Adipose tissue (tissue), 3 donors: ENCODE results near the gene MIOS. TPM values are rescaled to one million over a fixed set of nuclear protein-coding genes. Genes with fewer than 3 reads are reported as not detected.

ENCODE experiments used
- H3K27ac ChIP-seq: one replicate; pipeline ENCODE4 v1.5.1; 2013; ENCODE audit warnings: low read depth, low read length
- WGBS, 3 donors: extraction: QIAGEN DNeasy Blood & Tissue Kit; methylation state at CpG; one replicate each; pipeline ENCODE4 v1.1.7; 2013; 5-methylcytosine and 5-hydroxymethylcytosine counted together
- polyA plus RNA-seq, 3 donors: library from polyadenylated mRNA; stranded (reverse); fragments of 200-250 nt; gene quantifications; one replicate each; pipeline ENCODE4 v1.2.3, GENCODE V29; 2013
- donor health status: healthy with polysubstance abuse.
- donor health status: Bipolar disorder and iron deficiency.
- donor health status: healthy.

MIOS gene
- polyA plus RNA-seq, 3 donors, result 12.6 to 15.1 (median 13.5) TPM

GRCh38 chr7:7573701-7574100 lies 7.0 kb downstream of the MIOS start:
- 53 to 98% (median 88%) methylated on average over 2 of the region's 2 CpGs for WGBS, 3 donors
- no peak overlapping the region for H3K27ac ChIP-seq

- 97% methylated on average over 1 of the region's 1 CpG for WGBS, 3 donors
- H3K27ac ChIP-seq, result no peak overlapping the region
Observed at GRCh38 chr7:7576344-7576743, 9.7 kb downstream of the MIOS start.

DNA sequence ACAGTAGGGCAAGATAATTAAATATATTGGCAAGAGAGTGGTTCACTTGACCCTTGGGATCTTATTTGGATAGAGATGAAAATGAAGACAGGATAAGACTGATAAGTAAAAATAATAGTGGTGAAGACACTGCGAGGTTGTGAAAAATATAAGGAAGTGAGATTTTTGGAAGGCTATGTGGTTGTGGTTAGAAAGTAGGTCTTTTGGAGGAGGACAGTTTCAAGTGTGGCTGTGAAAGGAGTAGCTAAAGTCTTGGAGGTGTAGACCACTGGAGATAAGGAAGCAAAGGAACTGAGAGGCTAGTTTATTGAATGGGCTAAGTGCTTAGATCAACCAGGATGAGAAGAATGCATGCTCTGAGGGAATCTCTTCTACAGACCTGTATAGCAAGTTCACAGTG lies 11.2 kb downstream of the MIOS start:
- H3K27ac ChIP-seq, result no peak overlapping the region
- WGBS, 3 donors, result 35 to 95% (median 42%) methylated on average over 1 of the region's 1 CpG

GRCh38 chr7:7579638-7580037 lies 13.0 kb downstream of the MIOS start:
- WGBS, 3 donors, result 95 to 98% (median 98%) methylated on average over 3 of the region's 3 CpGs
- no peak overlapping the region for H3K27ac ChIP-seq

DNA sequence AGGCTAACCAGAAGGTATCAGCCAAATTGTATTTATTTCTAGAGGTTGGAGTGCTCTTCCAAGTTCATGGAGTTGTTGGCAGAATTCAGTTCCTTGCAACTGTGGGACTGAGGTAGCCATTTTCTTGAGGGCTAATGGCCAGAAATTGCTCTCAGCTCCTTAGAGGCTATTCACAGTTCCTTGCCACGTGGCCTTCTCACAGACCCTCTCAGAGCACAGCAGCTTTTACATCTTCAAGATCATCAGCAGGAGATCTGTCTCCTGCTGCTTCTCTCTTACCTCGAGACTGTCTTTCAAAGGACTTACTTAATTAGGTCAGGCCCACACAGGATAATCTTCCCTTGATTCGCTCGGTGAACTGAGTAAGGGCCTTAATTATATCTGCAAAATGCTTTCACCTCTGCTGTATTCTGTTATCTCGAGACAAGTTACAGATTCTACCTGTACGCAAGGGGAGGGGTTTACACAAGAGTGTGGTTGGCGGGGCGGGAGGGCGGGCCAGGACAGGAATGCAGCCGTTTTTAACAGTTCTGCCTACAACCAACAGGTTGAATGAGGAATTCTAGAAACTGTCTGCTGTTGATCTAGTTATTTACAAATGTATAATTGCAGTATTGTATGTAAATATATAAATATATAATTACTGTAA lies 15.0 kb downstream of the MIOS start:
- WGBS, 3 donors, result 77 to 91% (median 91%) methylated on average over 10 of the region's 10 CpGs
- H3K27ac ChIP-seq, result no peak overlapping the region

- 76 to 98% (median 93%) methylated on average over 1 of the region's 1 CpG for WGBS, 3 donors
- H3K27ac ChIP-seq, result no peak overlapping the region
Observed at GRCh38 chr7:7582596-7582995, 15.9 kb downstream of the MIOS start.

DNA sequence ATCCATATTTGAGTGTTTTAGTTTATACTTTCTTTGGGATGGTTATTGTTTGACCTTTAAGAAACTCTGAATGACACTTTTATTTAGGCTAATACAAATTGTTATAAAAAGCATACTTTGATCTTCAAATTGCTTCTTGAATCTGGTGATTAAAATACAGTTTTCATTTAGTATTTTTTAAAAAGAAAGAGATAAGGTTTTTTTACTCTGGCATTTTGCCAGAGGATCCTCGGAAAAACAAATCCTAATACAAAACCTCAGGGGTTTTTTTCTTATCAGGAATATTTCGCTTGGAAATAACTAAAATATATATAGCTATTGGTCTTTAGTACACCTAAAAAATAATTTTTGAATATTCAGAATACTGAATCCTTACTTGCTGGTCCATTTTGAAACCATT lies 17.0 kb downstream of the MIOS start:
- H3K27ac ChIP-seq, result no peak overlapping the region
- 35 to 75% (median 59%) methylated on average over 2 of the region's 2 CpGs for WGBS, 3 donors

- no peak overlapping the region for H3K27ac ChIP-seq
- 89 to 97% (median 97%) methylated on average over 1 of the region's 1 CpG for WGBS, 3 donors
Observed at GRCh38 chr7:7584653-7585052, 18.0 kb downstream of the MIOS start.

GRCh38 chr7:7585241-7585928 lies 18.7 kb downstream of the MIOS start:
- 37 to 97% (median 93%) methylated on average over 5 of the region's 5 CpGs for WGBS, 3 donors
- H3K27ac ChIP-seq, result no peak overlapping the region

DNA sequence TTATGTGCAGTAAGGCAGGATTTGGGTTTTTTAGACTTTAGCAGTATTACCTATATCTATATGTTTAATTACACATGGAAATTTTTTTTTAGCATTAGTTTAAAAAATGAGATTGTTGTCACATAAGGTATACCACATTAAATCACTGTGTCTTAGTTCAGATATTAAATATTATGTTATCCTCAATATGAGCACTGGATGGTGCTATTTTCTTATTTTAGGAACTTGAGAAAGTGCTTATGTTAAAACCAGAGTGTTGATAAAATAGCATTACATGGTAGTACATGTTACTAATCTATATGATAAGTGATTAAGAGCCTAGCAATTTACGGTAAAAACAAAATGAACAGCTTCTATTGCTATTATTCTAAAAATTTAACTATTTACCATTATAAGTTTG lies 28.8 kb downstream of the MIOS start:
- H3K27ac ChIP-seq, result no peak overlapping the region
- WGBS, 3 donors, result 70 to 89% (median 89%) methylated on average over 1 of the region's 1 CpG

DNA sequence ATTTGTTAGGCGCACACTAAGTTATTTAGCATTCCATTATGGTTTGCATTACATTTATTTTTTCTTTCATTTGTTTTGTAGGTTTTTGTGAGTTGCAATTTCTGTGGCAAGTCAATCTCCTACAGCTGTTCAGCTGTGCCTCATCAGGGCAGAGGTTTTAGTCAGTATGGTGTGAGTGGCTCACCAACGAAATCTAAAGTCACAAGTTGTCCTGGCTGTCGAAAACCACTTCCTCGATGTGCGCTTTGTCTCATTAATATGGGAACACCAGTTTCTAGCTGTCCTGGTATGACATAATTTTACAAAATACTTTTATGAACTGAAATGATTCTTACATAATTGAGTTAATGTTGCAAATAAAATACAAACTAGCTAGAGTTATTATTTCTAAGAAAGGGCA lies 29.5 kb downstream of the MIOS start:
- 64 to 96% (median 76%) methylated on average over 5 of the region's 5 CpGs for WGBS, 3 donors
- no peak overlapping the region for H3K27ac ChIP-seq

GRCh38 chr7:7607010-7607409 lies 40.3 kb downstream of the MIOS start:
- WGBS, 3 donors, result 57 to 77% (median 60%) methylated on average over 3 of the region's 3 CpGs
- no peak overlapping the region for H3K27ac ChIP-seq

- 87 to 91% (median 89%) methylated on average over 2 of the region's 2 CpGs for WGBS, 3 donors
- no peak overlapping the region for H3K27ac ChIP-seq
Observed at GRCh38 chr7:7609330-7609729, 42.6 kb downstream of the MIOS start.

DNA sequence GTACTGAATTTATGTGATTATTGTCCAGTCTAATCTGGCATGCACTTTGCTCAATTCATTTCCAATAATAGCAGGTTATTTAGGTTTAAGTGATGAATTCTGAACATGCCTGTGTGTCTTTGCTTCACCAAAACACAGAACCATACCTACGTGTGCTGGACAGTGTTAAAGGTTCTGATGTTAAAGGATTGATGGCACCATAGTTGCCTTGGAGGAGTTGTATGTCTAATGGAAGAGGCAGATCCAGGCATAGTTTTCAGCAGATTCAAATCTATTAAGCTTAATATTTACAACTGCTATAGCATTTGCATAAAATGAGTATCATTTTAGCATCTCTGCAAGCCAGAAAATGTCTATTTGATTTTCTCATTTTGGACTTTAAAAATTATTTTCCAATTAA lies 45.8 kb downstream of the MIOS start:
- WGBS, 3 donors, result 79 to 94% (median 88%) methylated on average over 1 of the region's 1 CpG
- H3K27ac ChIP-seq, result no peak overlapping the region

DNA sequence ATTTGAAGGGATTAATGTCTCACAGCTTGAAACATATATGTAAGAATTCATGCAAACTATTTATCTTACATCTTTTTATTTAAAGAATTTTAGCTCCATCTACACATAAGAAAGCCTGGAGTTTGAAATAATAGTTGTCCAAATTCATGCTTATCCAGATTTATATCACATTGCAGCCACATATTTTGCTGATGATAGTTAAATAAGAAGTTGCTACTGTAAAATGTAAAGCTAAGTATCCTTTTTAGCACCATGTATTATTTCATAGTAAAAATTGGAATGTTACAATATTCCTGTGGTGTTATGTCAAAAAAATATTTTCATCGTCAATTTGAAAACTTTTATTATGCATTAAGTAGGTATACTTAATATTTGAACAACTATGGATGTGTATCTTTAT lies 46.5 kb downstream of the MIOS start:
- H3K27ac ChIP-seq, result no peak overlapping the region
- WGBS, 3 donors, result 95 to 96% (median 95%) methylated on average over 1 of the region's 1 CpG

GRCh38 chr7:7614018-7614741 lies 47.5 kb downstream of the MIOS start:
- 64 to 83% (median 82%) methylated on average over 4 of the region's 4 CpGs for WGBS, 3 donors
- H3K27ac ChIP-seq, result no peak overlapping the region

DNA sequence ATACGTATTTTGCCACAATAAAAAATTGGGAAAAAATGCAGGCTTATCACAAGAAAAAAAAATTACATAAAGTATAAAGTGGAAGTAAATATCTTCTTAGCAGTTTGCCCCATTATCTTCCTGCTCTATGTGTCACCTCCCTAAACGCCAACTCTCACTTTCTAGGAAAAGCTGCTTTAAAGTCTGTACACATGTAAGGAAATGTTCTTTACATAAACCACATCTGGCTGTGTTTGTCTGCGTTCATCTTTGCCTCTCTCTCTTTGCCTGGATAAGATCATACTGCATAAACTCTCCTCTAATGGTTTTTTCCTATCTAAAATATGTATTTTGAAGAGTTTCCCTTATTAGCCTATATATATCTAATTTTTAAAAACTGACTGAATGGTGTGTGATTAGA lies 50.9 kb downstream of the MIOS start:
- WGBS, 3 donors, result 73 to 80% (median 77%) methylated on average over 3 of the region's 3 CpGs
- H3K27ac ChIP-seq, result no peak overlapping the region

DNA sequence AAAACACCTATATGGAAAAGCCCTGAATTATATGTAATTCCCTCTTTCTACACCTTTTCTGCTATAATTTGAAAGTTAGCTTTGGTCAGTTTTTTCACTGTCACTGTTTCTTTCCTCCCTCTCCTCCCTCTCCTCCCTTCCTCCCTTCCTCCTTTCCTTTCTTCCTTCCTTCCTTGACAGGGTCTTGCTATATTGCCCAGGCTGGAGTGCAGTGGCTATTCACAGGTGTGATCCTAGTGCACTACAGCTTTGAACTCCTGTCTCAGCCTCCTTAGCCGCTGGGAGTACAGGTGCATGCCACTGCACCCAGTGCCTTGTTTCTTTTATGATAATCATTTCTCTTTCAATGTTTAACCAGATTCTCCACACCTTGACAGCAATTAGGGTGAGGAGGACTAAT lies 51.7 kb downstream of the MIOS start:
- WGBS, 3 donors, result 62 to 95% (median 79%) methylated on average over 1 of the region's 1 CpG
- H3K27ac ChIP-seq, result no peak overlapping the region

- WGBS, 3 donors, result 92 to 94% (median 93%) methylated on average over 1 of the region's 1 CpG
- H3K27ac ChIP-seq, result no peak overlapping the region
Observed at GRCh38 chr7:7620236-7620635, 53.6 kb downstream of the MIOS start.
